Esophagus mucosa (tissue), 1 donor: Measurements from ENCODE around the gene SRSF5. TPM values are rescaled to one million over a fixed set of nuclear protein-coding genes. Genes with fewer than 3 reads are reported as not detected.
"Not testable (repeated sequence)": the region's sequence is repeated elsewhere in the genome, so short reads cannot be mapped to it uniquely, and the experiment has no call there.

Experiments
- ATAC-seq: fragments of 200-7000 bp; cut with Tn5 transposase; one replicate; pipeline ENCODE4 v1.9.1; 2020
- total RNA-seq: library from RNA; stranded (reverse); gene quantifications from one replicate; pipeline ENCODE4 v1.2.4, GENCODE V29; 2023
- donor health status: DM: yes; HTN: yes; CAD: no.

Gene SRSF5
- total RNA-seq, 1 donor from 2014 or later, result 217 TPM

GRCh38 chr14:69808919-69809808 is 42.2 kb downstream of the SRSF5 start:
- ATAC-seq, result no peak

- no peak for ATAC-seq
Measured at GRCh38 chr14:69811227-69811867, 44.4 kb downstream of the SRSF5 start.

GRCh38 chr14:69811868-69812252 is 44.9 kb downstream of the SRSF5 start:
- ATAC-seq, result no peak

- ATAC-seq, result peak; percentile 62
Measured at GRCh38 chr14:69812711-69813110, 45.8 kb downstream of the SRSF5 start.

DNA sequence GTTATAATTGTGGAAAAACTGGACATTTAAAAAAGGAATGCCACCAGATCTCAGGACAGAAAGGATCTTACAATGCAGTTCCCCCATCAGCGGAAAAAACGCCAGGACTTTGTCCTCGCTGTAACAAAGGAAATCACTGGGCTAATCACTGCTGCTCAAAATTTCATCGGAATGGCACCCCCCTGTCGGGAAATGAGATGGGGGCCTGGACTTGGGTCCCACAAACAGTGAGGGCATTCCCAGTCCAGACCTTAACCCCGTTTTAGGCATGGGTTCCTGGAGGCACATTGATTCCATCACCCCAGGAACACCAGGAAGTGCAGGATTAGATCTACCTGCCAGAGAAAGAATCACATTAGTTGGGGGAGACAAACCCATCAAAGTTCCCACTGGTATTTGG is 46.4 kb downstream of the SRSF5 start:
- ATAC-seq, result not testable (repeated sequence)

DNA sequence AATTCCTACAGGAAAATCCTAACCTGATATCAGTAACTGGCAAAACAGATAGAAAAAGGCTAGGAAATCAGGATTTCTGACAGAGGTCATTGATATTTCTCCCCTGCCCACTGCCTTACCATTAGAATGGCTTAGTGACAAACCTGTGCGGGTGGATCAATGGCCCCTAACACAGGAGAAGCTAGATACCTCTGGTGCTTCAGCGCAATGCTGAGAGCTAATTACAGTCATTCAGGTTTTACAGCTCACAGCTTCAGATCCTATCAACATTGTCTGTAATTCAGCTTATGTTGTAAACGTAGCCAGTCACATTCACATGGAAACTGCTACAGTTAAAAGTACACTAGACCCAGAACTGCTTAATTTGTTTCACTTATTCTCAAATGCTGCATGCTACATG is 47.5 kb downstream of the SRSF5 start:
- no peak for ATAC-seq

GRCh38 chr14:69815556-69815955 is 48.6 kb downstream of the SRSF5 start:
- no peak for ATAC-seq

DNA sequence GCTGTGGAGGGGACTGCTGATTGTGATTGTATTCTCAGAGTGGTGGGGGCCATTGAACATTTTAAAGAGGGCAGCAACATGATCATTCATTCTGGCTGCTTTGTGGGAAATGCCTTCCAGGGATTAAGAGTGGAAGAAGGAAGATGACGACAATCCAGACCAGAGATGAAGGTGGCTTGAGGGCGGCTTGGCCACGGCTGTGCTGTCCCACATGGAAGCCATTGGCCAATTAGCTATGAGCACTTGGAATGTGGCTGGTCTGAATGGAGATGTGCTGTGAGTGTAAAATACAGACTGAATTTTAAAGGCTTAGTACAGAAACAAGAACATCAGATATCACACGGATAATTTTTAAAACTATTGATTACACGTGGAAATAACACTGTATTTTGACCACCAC is 49.3 kb downstream of the SRSF5 start:
- no peak for ATAC-seq

DNA sequence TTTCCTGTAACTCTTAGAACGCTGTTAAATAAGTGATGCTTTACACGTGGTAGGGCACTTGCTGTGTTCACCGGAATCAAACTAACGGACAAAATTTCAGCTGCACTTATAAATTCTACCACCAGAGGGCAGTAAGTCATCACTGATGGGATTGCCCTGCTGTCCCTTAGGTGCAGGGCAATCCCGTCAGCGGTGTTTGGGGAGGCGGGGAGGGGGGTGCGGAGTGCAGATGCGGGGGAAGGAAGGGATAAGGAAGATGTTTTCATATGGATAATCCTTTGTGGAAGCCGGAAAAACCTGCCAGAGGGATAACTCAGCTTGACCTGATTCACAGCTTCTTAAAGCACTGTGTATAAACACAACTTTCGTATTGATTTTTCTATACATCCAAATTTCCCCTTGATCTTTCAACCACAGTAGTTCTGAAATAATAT is 51.8 kb downstream of the SRSF5 start:
- ATAC-seq, result peak; percentile 87

- ATAC-seq, result no peak
Measured at GRCh38 chr14:69819607-69820006, 52.7 kb downstream of the SRSF5 start.

- no peak for ATAC-seq
Measured at GRCh38 chr14:69820991-69821390, 54.0 kb downstream of the SRSF5 start.

Other genes with a start within 250 kb of the SRSF5 start
- not detected for gene CCDC177, start 192.3 kb upstream of the SRSF5 start, total RNA-seq
- gene SUSD6, start 155.5 kb upstream of the SRSF5 start, total RNA-seq, result 35.2 TPM
- not detected for gene SLC10A1, start 30.1 kb downstream of the SRSF5 start, total RNA-seq
- gene SMOC1, start 112.3 kb downstream of the SRSF5 start, total RNA-seq, result 0.12 TPM